HG03103 (cell line): Measurements from ENCODE around the gene MAIP1.

ENCODE experiments used
- ATAC-seq: cut with Tn5 transposase; IDR thresholded peaks from one replicate; pipeline ENCODE4 v1.9.1; 2021; ENCODE audit warnings: low read depth; ENCODE audit not compliant: unreplicated experiment

Gene MAIP1

DNA sequence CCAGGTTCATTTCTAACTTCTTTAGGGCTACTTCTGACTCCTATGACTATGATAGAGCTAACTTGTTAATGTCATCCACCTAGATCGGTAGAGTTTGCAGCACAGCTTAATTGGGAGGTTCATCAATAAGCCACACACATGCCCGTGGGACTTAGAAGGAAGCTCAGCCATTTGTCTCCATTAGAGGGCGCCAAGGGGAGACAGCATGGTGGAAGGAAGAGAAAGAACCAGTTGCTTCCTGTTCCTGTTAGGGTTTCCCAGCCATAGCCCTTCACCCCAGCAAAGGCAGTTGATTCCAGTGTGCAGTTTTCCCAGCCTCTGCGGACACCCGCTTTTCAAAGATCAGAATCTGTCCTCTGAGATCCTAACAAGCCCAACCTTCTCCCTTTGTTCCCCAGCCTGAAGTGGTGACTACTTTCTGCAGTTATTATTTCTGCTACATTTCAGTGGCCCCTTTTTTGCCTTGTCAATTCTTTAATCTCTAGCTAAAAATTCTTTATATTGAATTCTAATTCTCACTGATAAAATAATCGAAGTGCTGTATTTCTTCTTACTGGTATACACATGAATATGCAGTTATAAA lies 30.3 kb downstream of the MAIP1 start:
- peak; percentile 78 for ATAC-seq

GRCh38 chr2:199987586-199987985 lies 32.2 kb downstream of the MAIP1 start:
- no peak for ATAC-seq

DNA sequence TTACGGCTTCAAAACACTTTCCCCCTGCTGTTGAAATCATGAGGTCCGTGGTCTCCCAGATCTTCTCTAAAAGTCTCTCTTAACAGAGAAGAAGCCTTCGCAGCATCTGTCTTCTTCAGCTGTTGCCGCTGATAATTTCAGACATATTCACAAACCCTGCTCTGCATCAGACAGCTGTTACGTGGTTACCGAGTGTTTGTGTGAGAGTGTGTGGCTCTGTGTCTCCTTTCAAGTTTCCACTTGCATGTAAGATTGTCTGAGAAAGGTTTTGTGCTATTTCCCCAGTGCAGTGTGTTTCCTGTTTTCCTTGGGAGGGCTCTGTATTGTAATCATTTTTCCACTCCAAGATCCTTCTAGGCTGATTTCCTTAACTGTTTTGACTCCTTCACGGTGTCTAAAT lies 32.8 kb downstream of the MAIP1 start:
- ATAC-seq = no peak

GRCh38 chr2:199989822-199990221 lies 34.4 kb downstream of the MAIP1 start:
- ATAC-seq = no peak

GRCh38 chr2:199991691-199992090 lies 36.3 kb downstream of the MAIP1 start:
- ATAC-seq = no peak

DNA sequence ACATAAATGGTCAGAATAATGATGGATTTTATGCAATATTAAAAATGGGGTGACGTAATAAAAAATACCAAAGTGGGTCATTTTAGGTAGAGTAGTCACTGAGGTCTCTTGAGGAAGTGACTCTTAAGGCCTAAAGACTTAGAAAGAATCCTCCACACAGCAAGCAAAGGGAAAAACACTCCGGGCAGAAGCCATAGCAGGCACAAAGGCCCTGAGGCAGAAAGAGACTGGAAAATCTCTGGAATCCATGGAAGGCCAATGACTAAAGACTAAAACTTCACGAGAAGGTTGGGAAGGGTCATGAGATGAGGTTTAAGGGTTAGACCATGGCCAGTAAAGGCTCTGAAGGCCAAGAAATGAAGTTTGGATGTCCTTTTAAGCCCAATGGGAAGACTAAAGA lies 36.9 kb downstream of the MAIP1 start:
- ATAC-seq = no peak

- no peak for ATAC-seq
These were observed 39.0 kb downstream of the MAIP1 start for GRCh38 chr2:199994371-199994770.

- ATAC-seq = no peak
These were observed 39.5 kb downstream of the MAIP1 start for GRCh38 chr2:199994896-199995295.

DNA sequence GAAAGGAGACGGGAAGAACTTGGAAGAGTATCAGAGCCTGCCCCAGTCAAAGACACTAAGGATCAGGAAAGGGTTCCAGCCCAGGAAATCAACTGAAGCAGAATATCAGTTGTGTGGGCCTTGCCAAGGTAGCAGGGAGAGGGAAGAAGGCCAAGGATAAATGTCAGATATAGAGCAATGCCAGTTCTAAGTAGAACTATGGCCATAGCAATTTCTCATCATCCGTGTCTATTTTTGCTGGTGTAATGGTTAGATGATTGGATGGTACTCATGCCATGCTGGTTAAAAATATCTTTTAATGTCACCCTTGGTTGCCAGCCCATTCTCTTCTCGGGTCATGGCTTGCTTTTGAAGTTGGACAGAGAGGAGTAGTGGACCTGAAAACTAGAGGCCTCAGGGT lies 41.9 kb downstream of the MAIP1 start:
- ATAC-seq = no peak

DNA sequence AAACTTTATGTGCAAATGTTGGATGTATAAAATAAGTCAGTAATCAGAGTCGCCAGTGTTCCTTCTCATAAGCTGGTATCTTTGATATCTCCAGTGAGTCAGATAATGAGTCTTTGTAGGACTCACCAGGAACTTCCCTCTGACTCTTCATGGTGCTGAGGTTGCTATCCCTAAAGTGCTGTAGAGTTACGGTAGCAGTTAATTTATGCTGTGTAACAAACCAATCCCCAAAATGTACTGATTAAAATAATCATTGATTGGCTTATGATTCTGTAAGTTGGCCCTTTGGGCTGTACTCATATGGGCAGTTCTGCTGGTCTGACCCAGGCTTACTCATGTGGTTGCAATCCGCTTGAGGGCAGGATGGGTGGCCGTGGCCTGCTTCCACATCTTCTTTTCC lies 43.8 kb downstream of the MAIP1 start:
- ATAC-seq = no peak

GRCh38 chr2:200000444-200001163 lies 45.2 kb downstream of the MAIP1 start:
- no peak for ATAC-seq

DNA sequence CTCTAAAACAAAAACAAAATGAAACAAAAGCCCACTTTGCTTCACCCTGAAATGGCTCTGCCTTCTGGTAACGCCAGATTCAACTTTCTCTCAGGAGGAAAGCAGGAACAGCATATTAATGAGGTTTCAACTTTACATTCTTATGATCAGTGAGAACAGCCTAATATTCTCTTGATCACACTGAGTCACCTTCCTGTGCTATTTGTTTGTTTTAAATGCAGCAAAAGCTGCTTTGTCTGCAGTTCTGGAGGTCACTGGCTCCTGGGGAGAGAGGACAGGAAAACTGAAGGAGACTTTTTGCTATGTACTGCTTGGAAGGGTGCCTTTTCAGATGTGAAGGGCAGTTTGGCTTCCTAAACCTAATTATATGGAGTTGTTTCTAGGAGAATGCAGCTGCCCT lies 48.1 kb downstream of the MAIP1 start:
- ATAC-seq = no peak

- ATAC-seq = no peak
These were observed 50.3 kb downstream of the MAIP1 start for GRCh38 chr2:200005675-200006074.

DNA sequence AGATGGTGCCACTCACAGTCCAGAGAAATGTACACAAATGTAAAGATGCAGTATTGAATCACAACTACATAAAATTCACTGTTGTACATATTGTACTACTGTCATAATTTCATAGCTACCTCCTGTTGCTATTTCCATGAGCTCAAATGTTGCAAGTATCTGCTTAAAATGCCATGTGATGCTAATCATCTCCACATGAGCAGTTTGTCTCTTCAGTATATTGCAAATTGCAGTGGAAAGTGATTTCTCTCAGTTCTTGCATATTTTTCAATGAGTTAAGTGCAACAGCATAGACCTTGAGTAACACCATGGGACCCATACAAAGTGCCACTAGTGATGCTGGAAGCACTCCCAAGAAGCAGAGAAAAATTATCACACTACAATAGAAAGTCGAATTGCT lies 51.9 kb downstream of the MAIP1 start:
- no peak for ATAC-seq

DNA sequence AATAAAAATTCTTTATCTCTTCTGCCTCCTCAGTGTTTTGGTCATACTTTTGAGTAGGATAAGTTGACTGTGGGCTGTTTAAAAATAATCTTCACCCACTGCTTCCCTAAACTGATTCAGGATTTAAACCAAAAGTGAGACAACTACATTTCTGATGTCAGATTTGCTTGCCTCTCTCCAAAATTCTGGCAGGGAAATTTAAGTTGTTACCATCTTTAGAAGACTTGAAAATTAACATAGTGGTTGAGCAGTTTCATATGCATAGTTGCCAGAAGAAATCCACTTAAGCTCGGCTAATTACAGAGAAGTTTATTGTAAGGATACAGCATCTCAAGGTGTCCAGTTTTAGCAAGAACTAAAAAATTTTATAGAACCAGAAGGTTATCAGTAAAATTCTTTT lies 57.0 kb downstream of the MAIP1 start:
- ATAC-seq = no peak
